ENCODE results near the gene WDR75.

GRCh38 chr2:189465478-189465877, 24.2 kb downstream of the WDR75 start:
- TF ChIP-seq POLR2AphosphoS5 (IDR thresholded peaks at IDR 0.05; ENCODE audit: low read depth, low read length), result no peak
- no peak for TF ChIP-seq PAX5 (IDR thresholded peaks at IDR 0.05; ENCODE audit: insufficient read depth, low read length, severe bottlenecking)
